T follicular helper cell (primary cell): Measurements from ENCODE around the gene NOX5.

Experiments
- DNase-seq: peaks from one replicate; pipeline ENCODE4 v3.0.0-alpha.2; 2020; ENCODE audit warnings: low read depth

The NOX5 gene

DNA sequence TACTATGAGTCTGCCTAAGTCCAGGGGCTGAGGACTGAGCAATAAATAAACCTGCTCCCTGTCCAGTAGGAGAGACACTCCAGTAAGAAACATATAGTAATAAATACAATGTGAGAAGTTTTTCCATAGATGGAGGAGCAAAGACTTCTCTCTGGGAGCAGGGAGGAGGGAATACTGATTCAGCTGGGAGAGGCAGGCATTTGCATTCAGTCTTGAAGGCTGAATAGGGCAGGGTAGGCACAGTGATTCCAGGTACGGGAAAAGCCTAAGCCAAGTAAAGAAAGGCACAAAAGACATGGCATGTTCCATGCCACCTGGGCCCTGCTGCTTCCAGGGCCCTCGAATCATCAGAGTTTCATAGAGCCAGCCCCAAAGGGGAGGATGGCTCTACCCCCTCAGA lies 86.3 kb downstream of the NOX5 start:
- DNase-seq, result no peak

DNA sequence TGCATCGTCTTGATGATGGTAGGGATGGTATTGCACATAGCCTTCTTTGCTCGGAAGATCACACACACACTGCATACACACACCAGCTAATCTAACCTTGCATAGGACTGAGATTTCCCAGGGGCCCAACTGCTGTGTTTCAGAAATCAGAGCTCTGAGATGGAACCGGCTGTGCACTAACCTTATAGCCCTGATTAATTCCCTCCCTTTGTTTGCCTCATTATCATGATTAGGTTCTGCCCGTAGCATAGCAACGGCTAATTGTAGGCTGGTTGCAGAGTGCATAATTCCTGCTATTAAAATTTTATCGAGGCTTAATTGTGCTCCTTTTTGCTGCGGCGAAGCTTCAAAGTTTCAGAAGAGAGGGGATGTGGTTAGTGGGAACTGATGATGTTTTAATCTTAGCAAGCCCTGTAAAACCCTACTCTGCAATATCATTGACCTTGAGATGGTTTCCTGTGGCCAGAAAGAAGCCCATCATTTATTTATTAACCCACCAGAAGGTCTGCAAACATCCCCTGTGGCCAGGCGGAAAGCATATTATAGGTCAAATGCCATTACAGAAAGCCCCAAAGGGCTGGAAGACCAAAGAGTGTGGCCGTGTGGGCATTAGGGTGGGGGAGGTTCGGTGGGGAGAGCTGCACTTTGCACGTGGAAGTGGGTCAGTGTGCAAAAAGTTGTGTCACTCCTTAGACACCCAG lies 89.7 kb downstream of the NOX5 start:
- DNase-seq, result no peak

GRCh38 chr15:69105451-69105985 lies 91.0 kb downstream of the NOX5 start:
- no peak for DNase-seq

- no peak for DNase-seq
Observed at GRCh38 chr15:69107025-69107620, 92.6 kb downstream of the NOX5 start.
